Peyer's patch (tissue), 4 donors: ENCODE measurements around the gene PCBD1. TPM values are rescaled to one million over a fixed set of nuclear protein-coding genes. Genes with fewer than 3 reads are reported as not detected.

ENCODE experiments used
- DNase-seq, 3 donors: peaks; one replicate each; pipeline ENCODE4 v3.0.0-alpha.2; 2017 to 2019
- H3K27ac ChIP-seq, 4 donors: fragments of 200-600 bp; sonication (generic); one replicate each; pipeline ENCODE4 v1.5.1; 2016 to 2019
- H3K27me3 ChIP-seq, 2 donors: fragments of 200-600 bp; sonication (generic); one replicate each; pipeline ENCODE4 v1.5.1; 2019
- H3K36me3 ChIP-seq, 3 donors: fragments of 200-600 bp; sonication (generic); one replicate each; pipeline ENCODE4 v1.5.1; 2016 to 2019
- H3K4me1 ChIP-seq, 4 donors: fragments of 200-600 bp; sonication (generic); one replicate each; pipeline ENCODE4 v1.5.1; 2016 to 2019
- H3K4me3 ChIP-seq, 4 donors: fragments of 200-600 bp; sonication (generic); 1 replicate in 3 of 4; 2 replicates in 1 of 4; pipeline ENCODE4 v1.5.1; 2016 to 2019; ENCODE audit warnings: mild to moderate bottlenecking in 1 of 4
- H3K9me3 ChIP-seq, 4 donors: fragments of 200-600 bp; sonication (generic); one replicate each; pipeline ENCODE4 v1.5.1; 2016 to 2019; ENCODE audit warnings: mild to moderate bottlenecking in 1 of 4
- CTCF ChIP-seq, 6 experiments: fragments of 450-650 bp in 4 of 6; fragments of 200-600 bp in 2 of 6; sonication (generic) in 1 of 6; IDR thresholded peaks; one replicate each; pipeline ENCODE4 v1.5.1; 2017 to 2019; ENCODE audit warnings: antibody characterized with exemption in 6 of 6, mild to moderate bottlenecking in 3 of 6, moderate library complexity in 1 of 6
- POLR2A ChIP-seq, 2 donors: fragments of 450-650 bp; IDR thresholded peaks; one replicate each; pipeline ENCODE4 v1.5.1; 2017; ENCODE audit warnings: antibody characterized with exemption in 2 of 2, mild to moderate bottlenecking in 2 of 2, moderate library complexity in 2 of 2
- total RNA-seq, 4 donors: library from RNA; depleted of rRNA; stranded (reverse); fragments of >200 nt; gene quantifications; one replicate each; pipeline ENCODE4 v1.1.0, GENCODE V29; 2016

The PCBD1 gene
- total RNA-seq, 4 donors from 2014 or later: 38.8 to 63.5 (median 55.9) TPM

GRCh38 chr10:70838270-70838805, 50.0 kb downstream of the PCBD1 start:
- H3K27me3 ChIP-seq: no peaks in the 10 kb centered on the region

GRCh38 chr10:70837660-70838059, 50.7 kb downstream of the PCBD1 start:
- H3K4me3 ChIP-seq: no peak overlapping the region
- TF ChIP-seq POLR2A (IDR thresholded peaks at IDR 0.05): no peak
- TF ChIP-seq CTCF (IDR thresholded peaks at IDR 0.05): no peak
- H3K27ac ChIP-seq: no peak overlapping the region
- no peaks in the 10 kb centered on the region for H3K27me3 ChIP-seq
- peaks cover 0 to 21% (median 3%) of the 10 kb centered on the region in 4 donors for H3K4me1 ChIP-seq
- peaks cover 0 to 12% (median 0%) of the 10 kb centered on the region in 3 donors for H3K36me3 ChIP-seq
- no peak for DNase-seq
- no peaks in the 10 kb centered on the region for H3K9me3 ChIP-seq

More at GRCh38 chr10:70838270-70838805, 50.0 kb downstream of the PCBD1 start:
- no peak for DNase-seq
- H3K36me3 ChIP-seq: peaks cover 0 to 13% (median 0%) of the 10 kb centered on the region in 3 donors
- no peak for TF ChIP-seq CTCF (IDR thresholded peaks at IDR 0.05)
- TF ChIP-seq POLR2A (IDR thresholded peaks at IDR 0.05): no peak
- no peak overlapping the region for H3K27ac ChIP-seq
- peaks cover 0 to 25% (median under 1%) of the 10 kb centered on the region in 4 donors for H3K4me1 ChIP-seq
- H3K4me3 ChIP-seq: no peak overlapping the region
- H3K9me3 ChIP-seq: no peaks in the 10 kb centered on the region

GRCh38 chr10:70836319-70836718, 52.0 kb downstream of the PCBD1 start:
- peaks cover 0 to 21% (median 3%) of the 10 kb centered on the region in 4 donors for H3K4me1 ChIP-seq
- H3K27ac ChIP-seq: no peak overlapping the region
- H3K9me3 ChIP-seq: no peaks in the 10 kb centered on the region
- no peak overlapping the region for H3K4me3 ChIP-seq
- no peaks in the 10 kb centered on the region for H3K27me3 ChIP-seq
- peaks cover 0 to 7% (median 0%) of the 10 kb centered on the region in 3 donors for H3K36me3 ChIP-seq
- no peak for DNase-seq
- no peak for TF ChIP-seq CTCF (IDR thresholded peaks at IDR 0.05)
- no peak for TF ChIP-seq POLR2A (IDR thresholded peaks at IDR 0.05)

- peak in 2 of 3 donors; percentile 55 to 72 for DNase-seq
- TF ChIP-seq POLR2A (IDR thresholded peaks at IDR 0.05): no peak
- no peak for TF ChIP-seq CTCF (IDR thresholded peaks at IDR 0.05)
- Histone ChIP-seq H3K27ac (peak overlapping the region in 2 of 4 donors; percentile 15 to 48), H3K9me3 (no peaks in the 10 kb centered on the region), H3K27me3 (no peaks in the 10 kb centered on the region), H3K4me3 (no peak overlapping the region), H3K4me1 (peaks cover 0 to 35% (median 3%) of the 10 kb centered on the region in 4 donors), H3K36me3 (peaks cover 0 to 7% (median 0%) of the 10 kb centered on the region in 3 donors)
Observed at GRCh38 chr10:70834441-70835151, 53.8 kb downstream of the PCBD1 start.

GRCh38 chr10:70834021-70834420, 54.3 kb downstream of the PCBD1 start:
- no peaks in the 10 kb centered on the region for H3K9me3 ChIP-seq
- H3K27me3 ChIP-seq: no peaks in the 10 kb centered on the region
- DNase-seq: no peak
- H3K27ac ChIP-seq: no peak overlapping the region
- no peak overlapping the region for H3K4me3 ChIP-seq
- peaks cover 0 to 41% (median 3%) of the 10 kb centered on the region in 4 donors for H3K4me1 ChIP-seq
- peaks cover 0 to 7% (median 0%) of the 10 kb centered on the region in 3 donors for H3K36me3 ChIP-seq
- TF ChIP-seq POLR2A (IDR thresholded peaks at IDR 0.05) (no peak), CTCF (IDR thresholded peaks at IDR 0.05) (no peak)
